ENCODE measurements around the gene BCAP31.
"Not testable (repeated sequence)": the region's sequence is repeated elsewhere in the genome, so short reads cannot be mapped to it uniquely, and the experiment has no call there.

GRCh38 chrX:153742796-153743467 is 18.7 kb upstream of the BCAP31 start:
- not testable (repeated sequence) for TF ChIP-seq MAX (IDR thresholded peaks at IDR 0.05; ENCODE audit: low read depth, low read length); CTCF (IDR thresholded peaks at IDR 0.05; ENCODE audit: low read depth, low read length); POLR2A (IDR thresholded peaks at IDR 0.05; ENCODE audit: extremely low read depth, insufficient read length); MYC (IDR thresholded peaks at IDR 0.05; ENCODE audit: low read depth, low read length)
